ENCODE data around the gene DIRAS1.
"Not testable (repeated sequence)": the region's sequence is repeated elsewhere in the genome, so short reads cannot be mapped to it uniquely, and the experiment has no call there.

DIRAS1 gene

DNA sequence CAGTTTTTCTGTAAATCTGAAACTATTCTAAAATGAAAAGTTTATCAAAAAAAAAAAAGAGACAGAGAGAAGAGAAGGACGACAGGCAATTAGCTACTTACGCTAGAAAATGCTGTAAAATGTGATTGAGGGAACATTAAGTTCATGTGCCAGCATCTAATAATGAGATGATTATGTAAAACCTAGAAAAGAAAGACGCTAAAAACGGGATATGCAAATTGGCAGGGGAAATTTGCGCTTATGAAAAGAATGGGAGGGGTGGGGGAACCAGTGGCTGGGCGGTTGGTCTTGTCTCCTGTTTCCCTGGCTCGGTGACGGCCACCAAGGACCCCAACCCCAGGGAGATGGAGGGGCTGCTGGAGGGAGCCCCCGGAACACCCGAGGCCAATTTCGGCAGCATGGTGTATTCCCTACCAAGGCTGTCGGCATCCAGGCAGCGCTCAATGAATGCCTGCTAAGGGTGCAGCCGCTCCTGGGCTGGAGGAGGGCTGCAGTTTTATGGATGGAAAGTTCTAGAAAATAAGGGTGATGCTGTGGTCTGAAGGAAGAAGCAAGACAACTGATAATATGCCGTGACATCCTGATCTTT, 52.9 kb downstream of the DIRAS1 start:
- DNase-seq: no peak

DNA sequence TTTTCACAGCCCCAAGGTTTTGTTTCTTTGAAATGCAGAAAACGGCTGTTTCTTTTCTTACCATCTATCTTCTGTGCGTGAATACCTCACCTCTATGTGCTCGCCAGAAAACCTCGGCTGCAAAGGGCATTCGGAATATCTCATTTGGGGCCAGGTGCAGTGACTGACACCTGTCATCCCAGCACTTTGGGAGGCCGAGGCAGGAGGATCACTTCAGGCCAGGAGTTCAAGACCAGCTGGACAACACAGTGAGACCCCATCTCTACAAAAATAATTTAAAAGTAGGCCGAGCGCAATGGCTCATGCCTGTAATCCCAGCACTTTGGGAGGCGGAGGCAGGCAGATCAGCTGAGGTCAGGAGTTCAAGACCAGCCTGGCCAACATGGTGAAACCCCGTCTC, 53.8 kb downstream of the DIRAS1 start:
- DNase-seq: not testable (repeated sequence)

DNA sequence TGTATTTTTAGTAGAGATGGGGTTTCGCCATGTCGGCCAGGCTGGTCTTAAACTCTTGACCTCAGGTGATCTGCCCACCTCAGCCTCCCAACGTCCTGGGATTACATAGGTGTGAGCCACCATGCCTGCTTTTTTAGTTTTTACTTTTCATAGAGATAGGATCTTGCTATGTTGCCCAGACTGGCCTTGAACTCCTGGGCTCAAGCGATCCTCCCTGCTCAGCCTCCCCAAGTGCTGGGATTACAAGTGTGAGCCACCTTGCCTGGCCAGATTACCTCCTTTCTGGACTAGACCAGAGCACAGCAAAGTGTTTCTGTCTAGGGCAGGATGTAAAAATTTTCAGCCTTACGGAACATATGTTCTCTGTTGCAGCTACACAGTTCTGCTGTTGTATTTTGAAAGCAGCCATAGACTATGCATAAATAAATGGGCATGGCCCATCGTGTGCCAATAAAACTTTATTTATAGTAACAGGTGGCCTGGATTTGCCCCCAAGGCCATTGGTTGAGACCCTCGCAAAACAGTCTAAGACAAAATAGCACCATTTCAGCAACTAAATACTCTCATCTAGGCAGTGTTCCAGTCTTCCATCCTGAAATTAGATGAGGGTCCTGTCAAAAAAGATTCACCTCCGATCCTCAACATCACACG, 54.7 kb downstream of the DIRAS1 start:
- DNase-seq: no peak

DNA sequence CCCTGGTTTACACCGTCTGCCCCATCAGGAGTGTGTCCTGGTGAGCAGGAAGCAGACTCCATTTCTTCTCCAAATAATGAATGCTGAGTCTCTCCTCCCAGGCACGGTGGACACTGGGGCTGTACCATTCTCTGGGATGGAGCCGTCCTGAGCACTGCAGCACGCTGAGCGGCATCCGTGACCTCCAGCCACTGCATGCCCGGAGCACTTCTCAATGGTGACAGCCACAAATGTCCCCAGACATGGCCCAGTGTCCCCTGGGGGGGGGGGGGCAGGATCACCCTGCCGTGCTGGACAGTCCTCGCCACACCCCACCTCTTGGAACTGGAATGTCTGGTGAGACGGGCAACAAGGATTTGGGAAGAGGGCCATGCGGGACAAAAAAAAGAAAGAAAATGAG, 56.1 kb downstream of the DIRAS1 start:
- DNase-seq: no peak

All from NCI-H2081 (cell line).